GM18502 (cell line): ENCODE measurements around the gene ADGRA3.

Experiments used
- ATAC-seq: cut with Tn5 transposase; IDR thresholded peaks from one replicate; pipeline ENCODE4 v1.9.1; 2021; ENCODE audit warnings: mild to moderate bottlenecking; ENCODE audit not compliant: unreplicated experiment, poor library complexity

Gene ADGRA3

GRCh38 chr4:22456291-22456690, 59.6 kb downstream of the ADGRA3 start:
- no peak for ATAC-seq

DNA sequence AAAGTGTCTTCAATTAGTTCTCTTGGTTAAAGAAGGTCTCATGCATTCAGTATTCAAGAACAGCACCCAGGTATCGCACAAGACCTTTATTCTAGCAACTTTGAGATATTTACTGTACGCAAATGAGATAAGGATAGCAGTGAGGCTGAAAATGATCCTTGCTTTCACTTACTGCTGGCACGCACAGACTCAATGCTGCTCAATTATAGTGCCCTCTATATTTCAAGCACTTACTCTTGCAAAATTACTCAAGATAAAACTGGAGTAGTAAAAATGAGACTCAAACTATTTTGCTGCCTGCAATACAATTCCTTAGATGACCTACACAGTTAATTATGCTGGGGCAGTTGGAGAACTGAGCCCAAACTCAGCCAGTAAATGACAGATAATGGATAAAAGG, 60.9 kb downstream of the ADGRA3 start:
- ATAC-seq, result no peak

DNA sequence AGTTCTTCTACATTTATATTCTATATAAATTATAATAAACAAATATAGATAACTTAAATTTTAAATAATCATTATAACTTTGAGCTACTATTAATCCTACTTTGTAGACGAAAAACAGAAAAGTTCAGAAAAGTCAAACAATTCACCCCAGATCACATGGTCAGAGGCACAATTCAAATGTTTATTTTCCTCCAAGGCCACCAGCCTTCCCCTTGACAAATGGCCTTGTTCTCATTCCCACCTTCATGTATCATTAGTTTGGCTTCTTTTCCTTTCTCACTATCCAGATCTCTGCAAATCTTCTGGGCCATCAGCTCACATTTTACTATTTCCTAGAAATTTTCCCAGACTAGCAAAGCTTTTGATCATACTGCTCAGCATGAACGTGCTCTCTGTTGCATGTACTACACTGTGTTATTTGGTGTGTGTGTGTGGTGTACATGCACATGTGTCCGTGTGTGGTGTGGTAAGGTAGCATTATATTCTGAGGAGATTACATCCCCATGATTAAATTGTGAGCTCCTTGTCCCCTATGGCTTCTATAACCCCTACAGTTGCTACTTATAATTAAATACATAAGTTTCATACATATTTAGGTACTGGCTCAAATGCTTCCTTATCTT, 61.5 kb downstream of the ADGRA3 start:
- ATAC-seq, result no peak

GRCh38 chr4:22444813-22445212, 71.1 kb downstream of the ADGRA3 start:
- no peak for ATAC-seq

DNA sequence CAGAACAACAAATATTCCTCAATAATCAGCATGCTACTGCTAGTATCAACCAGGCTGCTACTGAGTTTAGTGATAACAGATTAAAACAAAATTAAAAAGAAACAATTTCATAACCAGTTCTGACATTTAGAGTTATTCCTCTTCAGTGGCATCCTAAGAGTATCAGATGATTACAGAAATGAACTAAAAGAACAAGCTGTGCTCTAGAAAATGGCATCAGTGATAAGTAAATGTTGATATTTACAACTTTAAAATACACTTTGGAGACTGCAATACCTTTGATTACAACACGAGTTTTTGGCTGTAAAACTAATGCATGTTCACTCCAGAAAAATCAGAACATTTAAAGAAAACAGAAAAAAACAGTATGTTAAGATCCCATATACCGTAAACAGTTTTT, 72.9 kb downstream of the ADGRA3 start:
- ATAC-seq, result no peak

GRCh38 chr4:22440999-22441398, 74.9 kb downstream of the ADGRA3 start:
- no peak for ATAC-seq

GRCh38 chr4:22439947-22440346, 75.9 kb downstream of the ADGRA3 start:
- ATAC-seq, result no peak

- no peak for ATAC-seq
Observed at GRCh38 chr4:22435652-22436051, 80.2 kb downstream of the ADGRA3 start.

- ATAC-seq, result no peak
Observed at GRCh38 chr4:22434895-22435294, 81.0 kb downstream of the ADGRA3 start.

- ATAC-seq, result no peak
Observed at GRCh38 chr4:22430626-22431025, 85.2 kb downstream of the ADGRA3 start.

GRCh38 chr4:22428441-22428840, 87.4 kb downstream of the ADGRA3 start:
- ATAC-seq, result no peak

- ATAC-seq, result no peak
Observed at GRCh38 chr4:22427675-22428074, 88.2 kb downstream of the ADGRA3 start.

- ATAC-seq, result no peak
Observed at GRCh38 chr4:22420291-22420690, 95.6 kb downstream of the ADGRA3 start.

DNA sequence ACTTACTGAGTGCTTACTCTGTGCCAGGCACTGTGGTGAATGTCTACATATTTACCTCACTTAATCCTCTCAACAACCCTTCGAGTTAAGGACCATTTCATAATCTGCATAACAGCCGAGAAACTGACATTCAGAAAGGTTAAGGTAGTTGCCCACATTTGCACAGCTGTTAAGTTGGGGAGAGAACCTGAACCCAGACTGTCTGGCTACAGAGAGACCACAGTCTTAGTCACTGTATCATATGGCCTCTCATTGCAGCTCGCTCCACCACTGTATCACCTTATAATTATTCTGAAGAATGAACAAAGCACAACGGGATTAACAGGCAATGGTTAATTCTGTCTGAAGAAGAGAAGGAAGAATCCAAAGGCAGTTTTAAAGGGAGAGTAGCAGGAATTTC, 98.5 kb downstream of the ADGRA3 start:
- ATAC-seq, result no peak

DNA sequence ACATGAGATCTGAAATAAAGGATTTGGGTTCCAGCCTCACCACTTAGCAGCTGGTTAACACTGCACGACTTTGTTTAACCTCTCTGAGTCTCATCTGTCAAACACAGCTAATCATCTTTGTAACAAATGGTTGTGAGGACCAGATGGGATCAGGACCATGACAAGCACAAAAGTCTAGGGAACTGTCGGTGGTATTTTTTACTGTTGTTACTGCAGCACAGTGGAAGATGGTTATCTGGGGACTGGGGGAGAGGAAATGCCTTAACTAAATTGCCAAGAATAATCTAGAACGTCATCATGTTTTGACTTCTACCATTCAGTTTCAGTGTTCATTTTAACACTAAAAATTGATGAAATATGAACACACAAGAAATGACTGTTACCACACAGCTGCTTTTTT, 99.5 kb downstream of the ADGRA3 start:
- no peak for ATAC-seq

GRCh38 chr4:22414833-22415232, 101.0 kb downstream of the ADGRA3 start:
- no peak for ATAC-seq

DNA sequence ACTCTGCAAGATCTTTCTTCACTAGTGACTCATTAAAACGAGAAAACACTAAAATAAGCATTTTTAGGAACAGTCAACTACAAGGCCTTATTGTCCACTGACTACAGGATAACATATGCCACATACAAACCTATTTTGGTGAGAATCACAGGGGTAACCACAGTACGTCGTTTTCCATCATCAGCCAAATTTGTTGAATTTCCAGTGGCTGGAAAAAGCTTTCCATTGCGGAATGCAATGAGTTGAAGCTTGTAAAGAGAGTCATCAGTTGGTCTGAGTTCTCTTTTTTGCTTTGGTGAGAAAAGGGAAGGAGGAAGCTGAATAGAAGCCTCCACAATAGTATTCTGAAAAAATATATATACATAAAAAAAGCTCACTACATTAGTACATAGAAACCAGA, 102.4 kb downstream of the ADGRA3 start:
- ATAC-seq, result no peak

DNA sequence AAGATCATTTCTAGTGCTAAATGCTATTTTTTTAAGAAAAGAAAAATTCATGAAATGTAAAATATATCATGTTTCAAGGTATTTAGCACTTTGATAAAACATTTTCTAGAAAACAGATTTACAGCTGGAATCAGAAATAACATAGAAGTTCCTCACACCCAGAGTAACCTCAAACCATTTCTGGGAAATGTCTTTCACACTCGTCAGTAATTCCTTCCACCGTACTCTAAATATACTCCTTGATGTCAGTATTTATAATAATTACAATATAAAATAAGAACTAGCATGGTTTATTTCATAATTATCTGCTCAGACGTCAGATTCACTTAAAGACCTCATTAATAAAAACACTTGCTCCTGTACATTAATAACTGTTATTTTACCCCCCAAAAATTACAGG, 103.9 kb downstream of the ADGRA3 start:
- ATAC-seq, result no peak

- no peak for ATAC-seq
Observed at GRCh38 chr4:22410645-22411247, 105.1 kb downstream of the ADGRA3 start.

DNA sequence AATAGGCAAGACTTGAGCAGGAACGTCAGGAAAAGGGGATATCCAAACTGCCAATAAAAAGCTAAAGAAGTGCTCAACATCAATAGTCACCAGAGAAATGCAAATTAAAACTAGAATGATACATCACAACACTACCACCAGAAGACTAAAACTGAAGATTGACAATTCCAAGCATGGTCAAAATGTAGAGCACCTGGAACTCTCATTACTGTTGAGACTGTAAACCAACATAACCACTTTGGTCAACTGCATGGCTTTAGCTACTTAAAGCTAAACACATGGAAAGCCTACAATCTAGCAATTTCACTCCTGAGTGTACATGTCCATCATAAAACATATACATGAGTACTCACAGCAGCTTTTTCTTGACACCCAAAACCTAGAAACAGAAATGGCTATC, 107.4 kb downstream of the ADGRA3 start:
- no peak for ATAC-seq

DNA sequence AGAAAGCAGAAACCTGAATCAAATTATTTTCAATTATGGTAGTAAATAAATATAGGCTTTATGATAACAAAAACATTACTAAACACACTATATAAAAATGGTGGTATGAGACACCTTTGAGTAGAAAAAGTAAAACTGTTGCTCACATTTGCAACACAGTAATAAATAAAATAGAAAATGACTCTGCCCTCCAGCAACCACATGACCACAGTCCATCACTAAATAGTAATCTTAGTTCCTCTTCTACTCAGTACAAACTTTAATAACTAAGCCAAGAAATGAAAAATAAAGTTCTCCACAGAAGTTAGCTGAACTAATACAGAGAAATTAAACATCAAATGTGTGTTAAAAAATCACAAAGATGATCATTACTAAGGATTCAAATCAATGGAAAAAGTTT, 108.5 kb downstream of the ADGRA3 start:
- no peak for ATAC-seq

DNA sequence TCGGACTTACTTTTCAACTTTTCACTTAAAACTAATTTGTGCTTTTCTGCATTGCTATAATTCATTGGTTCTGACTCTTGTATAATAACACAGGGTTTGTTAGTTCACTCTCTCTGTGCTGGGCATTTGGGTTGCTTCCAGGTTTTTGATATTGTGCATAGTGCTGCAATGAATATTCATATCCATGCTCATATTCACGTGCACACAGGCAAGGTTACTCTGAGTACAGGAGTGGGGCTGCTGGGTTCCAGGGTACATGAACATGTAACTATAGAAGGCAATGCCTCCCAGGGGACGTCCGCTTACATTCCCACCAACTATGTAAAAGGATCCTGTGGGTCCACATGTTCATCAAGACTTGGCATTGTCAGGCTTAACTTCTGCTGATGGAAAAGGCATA, 117.2 kb downstream of the ADGRA3 start:
- no peak for ATAC-seq
